Ishikawa (cell line): ENCODE measurements around the gene CCDC78.

Source experiments
- CEBPB ChIP-seq: IDR thresholded peaks from 2 replicates; pipeline ENCODE4 v1.6.1; 2012
- CREB1 ChIP-seq: IDR thresholded peaks from 2 replicates; pipeline ENCODE4 v1.6.1; 2012; ENCODE audit warnings: low read depth
- EGR1 ChIP-seq: IDR thresholded peaks from 2 replicates; pipeline ENCODE4 v1.6.1; 2012
- RAD21 ChIP-seq: IDR thresholded peaks from 2 replicates; pipeline ENCODE4 v1.6.1; 2012; ENCODE audit warnings: low read depth
- TAF1 ChIP-seq: IDR thresholded peaks from 2 replicates; pipeline ENCODE4 v1.6.1; 2012; ENCODE audit warnings: low read depth, mild to moderate bottlenecking
- TCF12 ChIP-seq: IDR thresholded peaks from 2 replicates; pipeline ENCODE4 v1.6.1; 2012; ENCODE audit warnings: low read depth
- TEAD4 ChIP-seq: IDR thresholded peaks from 2 replicates; pipeline ENCODE4 v1.6.1; 2012
- YY1 ChIP-seq: IDR thresholded peaks from 2 replicates; pipeline ENCODE4 v1.6.1; 2012; ENCODE audit warnings: low read depth
- TF ChIP-seq, protein P1 (sequence below): IDR thresholded peaks from 2 replicates; pipeline ENCODE4 v1.6.1; 2012; ENCODE audit warnings: low read depth, mild to moderate bottlenecking

DNA sequence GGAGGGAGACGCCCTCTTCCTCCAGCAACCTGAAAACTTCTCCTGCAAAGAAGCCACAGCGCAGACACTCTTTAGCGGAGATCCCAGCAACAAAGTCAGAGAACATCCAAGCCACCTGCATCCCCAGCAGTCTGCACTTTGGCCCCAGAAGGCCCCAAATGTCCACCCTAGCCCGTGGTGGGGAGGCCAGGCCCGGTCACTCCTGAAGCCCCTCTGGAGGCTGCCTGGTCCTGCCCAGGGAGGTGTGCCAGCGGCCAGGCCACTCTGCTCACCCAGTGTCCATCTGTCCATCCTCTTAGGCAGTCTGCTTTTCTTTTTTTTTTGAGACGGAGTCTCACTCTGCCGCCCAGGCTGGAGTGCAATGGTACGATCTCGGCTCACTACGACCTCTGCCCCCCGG lies 6.1 kb upstream of the CCDC78 start:
- TF ChIP-seq EGR1, result no peak
- no peak for TF ChIP-seq CREB1
- TF ChIP-seq CEBPB, result no peak
- TF ChIP-seq RAD21, result no peak
- TF ChIP-seq TEAD4, result no peak
- no peak for TF ChIP-seq TCF12
- TF ChIP-seq YY1, result no peak
- TF ChIP-seq, protein P1, sequence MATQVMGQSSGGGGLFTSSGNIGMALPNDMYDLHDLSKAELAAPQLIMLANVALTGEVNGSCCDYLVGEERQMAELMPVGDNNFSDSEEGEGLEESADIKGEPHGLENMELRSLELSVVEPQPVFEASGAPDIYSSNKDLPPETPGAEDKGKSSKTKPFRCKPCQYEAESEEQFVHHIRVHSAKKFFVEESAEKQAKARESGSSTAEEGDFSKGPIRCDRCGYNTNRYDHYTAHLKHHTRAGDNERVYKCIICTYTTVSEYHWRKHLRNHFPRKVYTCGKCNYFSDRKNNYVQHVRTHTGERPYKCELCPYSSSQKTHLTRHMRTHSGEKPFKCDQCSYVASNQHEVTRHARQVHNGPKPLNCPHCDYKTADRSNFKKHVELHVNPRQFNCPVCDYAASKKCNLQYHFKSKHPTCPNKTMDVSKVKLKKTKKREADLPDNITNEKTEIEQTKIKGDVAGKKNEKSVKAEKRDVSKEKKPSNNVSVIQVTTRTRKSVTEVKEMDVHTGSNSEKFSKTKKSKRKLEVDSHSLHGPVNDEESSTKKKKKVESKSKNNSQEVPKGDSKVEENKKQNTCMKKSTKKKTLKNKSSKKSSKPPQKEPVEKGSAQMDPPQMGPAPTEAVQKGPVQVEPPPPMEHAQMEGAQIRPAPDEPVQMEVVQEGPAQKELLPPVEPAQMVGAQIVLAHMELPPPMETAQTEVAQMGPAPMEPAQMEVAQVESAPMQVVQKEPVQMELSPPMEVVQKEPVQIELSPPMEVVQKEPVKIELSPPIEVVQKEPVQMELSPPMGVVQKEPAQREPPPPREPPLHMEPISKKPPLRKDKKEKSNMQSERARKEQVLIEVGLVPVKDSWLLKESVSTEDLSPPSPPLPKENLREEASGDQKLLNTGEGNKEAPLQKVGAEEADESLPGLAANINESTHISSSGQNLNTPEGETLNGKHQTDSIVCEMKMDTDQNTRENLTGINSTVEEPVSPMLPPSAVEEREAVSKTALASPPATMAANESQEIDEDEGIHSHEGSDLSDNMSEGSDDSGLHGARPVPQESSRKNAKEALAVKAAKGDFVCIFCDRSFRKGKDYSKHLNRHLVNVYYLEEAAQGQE, result no peak
- no peak for TF ChIP-seq TAF1
